K562 (cell line): ENCODE results near the gene LSM12.

ENCODE experiments used
- BCOR ChIP-seq: fragments of 450-650 bp; IDR thresholded peaks from 2 replicates; pipeline ENCODE4 v1.6.1; 2016
- CBFB ChIP-seq: sonication (generic); formaldehyde crosslinking; IDR thresholded peaks from 2 replicates; pipeline ENCODE4 v1.4.0; 2020; ENCODE audit warnings: mild to moderate bottlenecking, missing genetic modification reagents
- CEBPB ChIP-seq: fragments of 450-650 bp; IDR thresholded peaks from 2 replicates; pipeline ENCODE4 v1.6.1; 2016; ENCODE audit warnings: missing genetic modification characterization, missing compliant biosample characterization
- CHCHD3 ChIP-seq: fragments of 250-450 bp; sonication (Bioruptor Pico); IDR thresholded peaks from 2 replicates; pipeline ENCODE4 v2.1.2; 2022; ENCODE audit warnings: mild to moderate bottlenecking
- CTCF ChIP-seq, 3 experiments: IDR thresholded peaks in 2 of 3; conservative IDR thresholded peaks in 1 of 3; 2 replicates each; pipeline ENCODE4 v1.5.1; 2011 to 2012; ENCODE audit warnings: low read length in 3 of 3, mild to moderate bottlenecking in 3 of 3, control low read depth in 2 of 3, improper control_type of control experiment in 1 of 3, inconsistent platforms in 1 of 3, low read depth in 1 of 3, mixed read lengths in 1 of 3, moderate library complexity in 1 of 3; ENCODE audit not compliant: insufficient read depth in 2 of 3
- ILF3 ChIP-seq: fragments of 450-650 bp; IDR thresholded peaks from 2 replicates; pipeline ENCODE4 v1.6.1; 2018; ENCODE audit warnings: antibody characterized with exemption, mild to moderate bottlenecking, moderate library complexity, borderline replicate concordance
- PHF21A ChIP-seq: fragments of 450-650 bp; IDR thresholded peaks from 2 replicates; pipeline ENCODE4 v1.6.1; 2017; ENCODE audit warnings: low read depth, borderline replicate concordance
- SMC3 ChIP-seq: conservative IDR thresholded peaks from 2 replicates; pipeline ENCODE4 v1.6.1; 2011; ENCODE audit warnings: low read depth, low read length, improper control_type of control experiment; ENCODE audit not compliant: insufficient read depth
- TF ChIP-seq, protein P1 (sequence below): fragments of 200-400 bp; formaldehyde crosslinking; IDR thresholded peaks from 2 replicates; pipeline ENCODE4 v1.6.1; 2017; ENCODE audit warnings: mild to moderate bottlenecking, low read depth, low read length, moderate library complexity

- TF ChIP-seq CHCHD3 (CRISPR knock-in tag) (no peak), SMC3 (no peak), ILF3 (no peak), CEBPB (tag) (no peak), CTCF (IDR thresholded peaks at IDR 0.05 in 2 of 3, conservative IDR thresholded peaks at IDR 0.05 in 1 of 3; ENCODE audit: insufficient read depth in 2 of 3, low read depth in 1 of 3, low read length in 3 of 3) (no peak), BCOR (no peak), PHF21A (no peak), CBFB (no peak)
- TF ChIP-seq, protein P1, sequence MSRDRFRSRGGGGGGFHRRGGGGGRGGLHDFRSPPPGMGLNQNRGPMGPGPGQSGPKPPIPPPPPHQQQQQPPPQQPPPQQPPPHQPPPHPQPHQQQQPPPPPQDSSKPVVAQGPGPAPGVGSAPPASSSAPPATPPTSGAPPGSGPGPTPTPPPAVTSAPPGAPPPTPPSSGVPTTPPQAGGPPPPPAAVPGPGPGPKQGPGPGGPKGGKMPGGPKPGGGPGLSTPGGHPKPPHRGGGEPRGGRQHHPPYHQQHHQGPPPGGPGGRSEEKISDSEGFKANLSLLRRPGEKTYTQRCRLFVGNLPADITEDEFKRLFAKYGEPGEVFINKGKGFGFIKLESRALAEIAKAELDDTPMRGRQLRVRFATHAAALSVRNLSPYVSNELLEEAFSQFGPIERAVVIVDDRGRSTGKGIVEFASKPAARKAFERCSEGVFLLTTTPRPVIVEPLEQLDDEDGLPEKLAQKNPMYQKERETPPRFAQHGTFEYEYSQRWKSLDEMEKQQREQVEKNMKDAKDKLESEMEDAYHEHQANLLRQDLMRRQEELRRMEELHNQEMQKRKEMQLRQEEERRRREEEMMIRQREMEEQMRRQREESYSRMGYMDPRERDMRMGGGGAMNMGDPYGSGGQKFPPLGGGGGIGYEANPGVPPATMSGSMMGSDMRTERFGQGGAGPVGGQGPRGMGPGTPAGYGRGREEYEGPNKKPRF = no peak
These were observed 42.8 kb downstream of the LSM12 start for GRCh38 chr17:44023545-44024270.
